Endodermal cell (in vitro differentiated cells): ENCODE results near the gene LMBR1. TPM values are rescaled to one million over a fixed set of nuclear protein-coding genes. Genes with fewer than 3 reads are reported as not detected.

Experiments used
- DNase-seq: peaks from one replicate; pipeline ENCODE4 v3.0.0-alpha.2; 2017
- H3K27ac ChIP-seq: 2 replicates; pipeline ENCODE4 v1.5.1; 2013; ENCODE audit warnings: mild to moderate bottlenecking, low read depth, low read length, moderate library complexity
- H3K27me3 ChIP-seq: 2 replicates; pipeline ENCODE4 v1.6.1; 2013; ENCODE audit warnings: mild to moderate bottlenecking, low read length, moderate library complexity; ENCODE audit not compliant: insufficient read depth, control insufficient read depth, poor library complexity, severe bottlenecking
- H3K36me3 ChIP-seq: 2 replicates; pipeline ENCODE4 v1.7.0; 2013; ENCODE audit warnings: mild to moderate bottlenecking, low read length, moderate library complexity; ENCODE audit not compliant: control insufficient read depth, insufficient read depth
- H3K4me1 ChIP-seq: one replicate; pipeline ENCODE4 v1.7.0; 2013; ENCODE audit warnings: low read length; ENCODE audit not compliant: control insufficient read depth, insufficient read depth
- H3K4me3 ChIP-seq: 2 replicates; pipeline ENCODE4 v1.5.1; 2013; ENCODE audit warnings: mild to moderate bottlenecking, low read length, moderate library complexity
- H3K9ac ChIP-seq: 2 replicates; pipeline ENCODE4 v1.6.1; 2013; ENCODE audit warnings: mild to moderate bottlenecking, low read length, moderate library complexity; ENCODE audit not compliant: poor library complexity, severe bottlenecking; ENCODE audit errors: extremely low read depth
- H3K9me3 ChIP-seq: 2 replicates; pipeline ENCODE4 v1.6.1; 2013; ENCODE audit warnings: mild to moderate bottlenecking, low read length, moderate library complexity; ENCODE audit not compliant: control insufficient read depth
- H3K27ac Mint-ChIP-seq: 2 replicates; pipeline ENCODE4 v1.8.0; 2020; ENCODE audit warnings: mixed read lengths
- H3K27me3 Mint-ChIP-seq: 2 replicates; pipeline ENCODE4 v1.8.0; 2021; ENCODE audit warnings: mild to moderate bottlenecking, mixed read lengths; ENCODE audit not compliant: insufficient read depth
- H3K36me3 Mint-ChIP-seq: 2 replicates; pipeline ENCODE4 v1.8.0; 2020; ENCODE audit warnings: low read depth, mixed read lengths
- H3K4me1 Mint-ChIP-seq: 2 replicates; pipeline ENCODE4 v1.8.0; 2020; ENCODE audit warnings: mixed read lengths
- H3K4me3 Mint-ChIP-seq: 2 replicates; pipeline ENCODE4 v1.8.0; 2020; ENCODE audit warnings: mild to moderate bottlenecking, moderate library complexity, mixed read lengths
- H3K9me3 Mint-ChIP-seq: 2 replicates; pipeline ENCODE4 v1.8.0; 2020; ENCODE audit warnings: mild to moderate bottlenecking, mixed read lengths
- WGBS, 2 experiments: methylation state at CpG; one replicate each; pipeline versions ENCODE4 v1.1.5 to v1.1.7; 2013; ENCODE audit warnings: missing lambda C conversion rate in 2 of 2, mixed read lengths in 1 of 2; ENCODE audit not compliant: insufficient coverage in 1 of 2, insufficient read length in 1 of 2; 5-methylcytosine and 5-hydroxymethylcytosine counted together
- total RNA-seq, 2 donors: library from RNA; stranded (reverse); fragmentation: NEBNext Ultra II Directional in 1 of 2; extraction: Animal tissue kit (Norgen Biotek cat#: 25700) in 1 of 2; gene quantifications; 2 replicates in 1 of 2; 3 replicates in 1 of 2; pipeline ENCODE4 v1.2.1, GENCODE V29; 2021
- TF ChIP-seq, protein P1 (sequence below): fragments of 200-600 bp; sonication (generic); conservative IDR thresholded peaks from 2 replicates; pipeline ENCODE4 v1.5.0; 2021; ENCODE audit warnings: antibody characterized with exemption, mild to moderate bottlenecking

LMBR1 gene
- total RNA-seq, 2 donors from 2014 or later: 80.9 to 88.3 TPM

DNA sequence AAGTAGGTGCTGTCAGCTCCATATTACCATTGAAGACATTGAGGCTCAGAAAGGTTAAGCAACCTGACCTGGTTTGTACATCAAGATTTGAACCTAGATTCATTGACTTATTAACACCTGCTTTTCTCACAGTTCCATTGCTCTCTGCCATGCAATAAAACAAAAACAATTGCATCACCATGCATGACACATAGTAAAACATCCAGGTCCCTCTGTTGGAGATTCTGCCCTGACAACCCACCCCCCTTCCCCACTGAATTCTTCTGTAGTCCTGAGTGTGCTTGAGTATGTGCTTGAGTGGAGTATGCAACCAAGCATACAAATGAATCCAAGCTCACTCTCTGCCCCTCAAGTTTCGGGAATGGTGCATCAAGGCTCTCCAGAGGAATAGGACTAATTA lies 6.0 kb upstream of the LMBR1 start:
- no peaks in the 10 kb centered on the region for H3K36me3 Mint-ChIP-seq

DNA sequence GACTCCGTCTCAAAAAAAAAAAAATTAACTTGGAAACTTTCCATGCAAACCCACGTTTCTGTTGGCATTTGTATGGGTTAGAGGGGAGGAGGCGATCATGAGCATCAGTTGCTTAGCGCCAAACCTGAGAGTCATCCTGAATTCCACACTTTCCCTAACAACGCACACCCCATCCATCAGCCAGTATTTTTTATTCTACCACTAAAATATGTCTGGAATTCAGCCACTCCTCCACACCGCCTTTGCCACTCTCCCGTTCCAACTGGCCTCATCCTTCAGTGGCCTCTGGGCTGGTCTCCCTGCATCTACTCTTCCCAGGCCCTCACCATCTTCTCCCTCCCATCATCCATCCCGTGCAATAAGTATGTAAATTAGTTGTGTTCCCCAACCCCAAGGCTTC lies 4.7 kb upstream of the LMBR1 start:
- no peak overlapping the region for H3K4me3 Mint-ChIP-seq
- no peak overlapping the region for H3K27ac ChIP-seq
- H3K27me3 Mint-ChIP-seq: peaks cover 12% of the 10 kb centered on the region
- TF ChIP-seq, protein P1, sequence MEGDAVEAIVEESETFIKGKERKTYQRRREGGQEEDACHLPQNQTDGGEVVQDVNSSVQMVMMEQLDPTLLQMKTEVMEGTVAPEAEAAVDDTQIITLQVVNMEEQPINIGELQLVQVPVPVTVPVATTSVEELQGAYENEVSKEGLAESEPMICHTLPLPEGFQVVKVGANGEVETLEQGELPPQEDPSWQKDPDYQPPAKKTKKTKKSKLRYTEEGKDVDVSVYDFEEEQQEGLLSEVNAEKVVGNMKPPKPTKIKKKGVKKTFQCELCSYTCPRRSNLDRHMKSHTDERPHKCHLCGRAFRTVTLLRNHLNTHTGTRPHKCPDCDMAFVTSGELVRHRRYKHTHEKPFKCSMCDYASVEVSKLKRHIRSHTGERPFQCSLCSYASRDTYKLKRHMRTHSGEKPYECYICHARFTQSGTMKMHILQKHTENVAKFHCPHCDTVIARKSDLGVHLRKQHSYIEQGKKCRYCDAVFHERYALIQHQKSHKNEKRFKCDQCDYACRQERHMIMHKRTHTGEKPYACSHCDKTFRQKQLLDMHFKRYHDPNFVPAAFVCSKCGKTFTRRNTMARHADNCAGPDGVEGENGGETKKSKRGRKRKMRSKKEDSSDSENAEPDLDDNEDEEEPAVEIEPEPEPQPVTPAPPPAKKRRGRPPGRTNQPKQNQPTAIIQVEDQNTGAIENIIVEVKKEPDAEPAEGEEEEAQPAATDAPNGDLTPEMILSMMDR: no peak
- no peaks in the 10 kb centered on the region for H3K36me3 ChIP-seq
- H3K27ac Mint-ChIP-seq: no peak overlapping the region
- H3K4me1 Mint-ChIP-seq: no peaks in the 10 kb centered on the region
- DNase-seq: no peak
- H3K9me3 Mint-ChIP-seq: no peaks in the 10 kb centered on the region
- no peaks in the 10 kb centered on the region for H3K4me1 ChIP-seq
- WGBS, 2 experiments: 81 to 90% methylated on average over 7 of the region's 8 CpGs
- no peak overlapping the region for H3K9ac ChIP-seq
- no peaks in the 10 kb centered on the region for H3K9me3 ChIP-seq
- no peak overlapping the region for H3K4me3 ChIP-seq
- no peaks in the 10 kb centered on the region for H3K36me3 Mint-ChIP-seq
- H3K27me3 ChIP-seq: no peaks in the 10 kb centered on the region

More for the DNA sequence above, 6.0 kb upstream of the LMBR1 start:
- Histone ChIP-seq H3K9ac (no peak overlapping the region), H3K27ac (no peak overlapping the region), H3K9me3 (no peaks in the 10 kb centered on the region), H3K36me3 (no peaks in the 10 kb centered on the region), H3K4me1 (no peaks in the 10 kb centered on the region), H3K4me3 (no peak overlapping the region), H3K27me3 (no peaks in the 10 kb centered on the region)
- DNase-seq: no peak
- WGBS, 2 experiments: 79% methylated on average over 1 of the region's 1 CpG; no CpG with 5 or more reads in 1 of the 2 experiments
- Mint-ChIP-seq H3K4me3 (no peak overlapping the region), H3K4me1 (no peaks in the 10 kb centered on the region), H3K27me3 (peaks cover 12% of the 10 kb centered on the region), H3K9me3 (no peaks in the 10 kb centered on the region), H3K27ac (no peak overlapping the region)
- TF ChIP-seq, protein P1: no peak

DNA sequence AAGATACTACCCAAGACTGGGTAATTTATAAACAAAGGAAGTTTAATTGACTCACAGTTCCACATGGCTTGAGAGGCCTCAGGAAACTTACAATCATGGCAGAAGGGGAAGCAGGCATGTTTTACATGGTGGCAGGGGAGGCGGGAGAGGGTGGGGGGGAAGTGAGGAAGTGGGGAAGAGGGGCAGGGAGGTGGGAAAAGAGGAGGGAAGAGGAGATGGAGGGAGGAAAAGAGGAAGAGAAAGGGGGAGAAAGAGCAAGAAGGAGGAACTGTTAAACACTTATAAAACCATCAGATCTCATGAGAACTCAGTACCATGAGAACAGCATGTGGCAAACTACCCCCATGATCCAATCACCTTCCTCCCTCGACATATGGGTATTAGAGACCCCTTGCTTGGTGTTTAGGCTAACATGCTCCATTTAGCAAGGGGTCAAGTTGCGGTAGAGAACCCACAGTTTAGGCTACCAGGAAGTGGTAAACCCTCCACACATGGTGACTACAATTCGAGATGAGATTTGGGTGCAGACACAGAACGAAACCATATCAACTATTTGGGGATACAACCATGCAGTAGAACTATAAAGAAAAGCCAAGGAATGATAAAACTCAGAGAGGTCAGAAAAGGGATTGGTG lies 3.5 kb upstream of the LMBR1 start:
- no peak for DNase-seq
- Histone ChIP-seq H3K4me3 (no peak overlapping the region), H3K9me3 (no peaks in the 10 kb centered on the region), H3K36me3 (no peaks in the 10 kb centered on the region), H3K27ac (no peak overlapping the region), H3K9ac (no peak overlapping the region), H3K4me1 (no peaks in the 10 kb centered on the region), H3K27me3 (no peaks in the 10 kb centered on the region)
- peaks cover 2% of the 10 kb centered on the region for H3K4me1 Mint-ChIP-seq
- H3K27me3 Mint-ChIP-seq: peaks cover 12% of the 10 kb centered on the region
- TF ChIP-seq, protein P1: no peak
- no peaks in the 10 kb centered on the region for H3K36me3 Mint-ChIP-seq
- WGBS, 2 experiments: 90 to 98% methylated on average over 5 of the region's 5 CpGs
- no peak overlapping the region for H3K27ac Mint-ChIP-seq
- H3K9me3 Mint-ChIP-seq: no peaks in the 10 kb centered on the region
- H3K4me3 Mint-ChIP-seq: no peak overlapping the region
